ENCODE data around the gene THAP11.

THAP11 gene

GRCh38 chr16:67846063-67846319 lies 3.9 kb downstream of the THAP11 start:
- CTCF ChIA-PET = interaction anchor here (1.1 to 4.3 kb wide), 10 partner anchors 8 to 325 kb away, joined by 3 to 21 read pairs (median 6); no protein-coding TSS in a partner anchor
- no peak for DNase-seq (ENCODE audit: low read depth, low spot score)
- POLR2A ChIA-PET = interaction anchor here (0.8 to 1.5 kb wide), 7 partner anchors 11 to 290 kb away, joined by 3 to 5 read pairs (median 3); no protein-coding TSS in a partner anchor
- TF ChIP-seq CTCF (IDR thresholded peaks at IDR 0.05; ENCODE audit: insufficient read depth, low read length, missing control alignments) = no peak
- peak overlapping the region; percentile 86 for H3K4me3 ChIP-seq (ENCODE audit: low read depth, low read length)

- ChIA-PET CTCF (interaction anchor here (1.1 to 4.3 kb wide), 10 partner anchors 9 to 325 kb away, joined by 3 to 21 read pairs (median 6); no protein-coding TSS in a partner anchor), POLR2A (interaction anchor here (0.5 to 1.5 kb wide), 8 partner anchors 11 to 290 kb away, joined by 3 to 5 read pairs (median 3); no protein-coding TSS in a partner anchor)
- DNase-seq (ENCODE audit: low read depth, low spot score) = no peak
- no peak for TF ChIP-seq CTCF (IDR thresholded peaks at IDR 0.05; ENCODE audit: insufficient read depth, low read length, missing control alignments)
- peak within 1 kb of the TSS; percentile 86 for H3K4me3 ChIP-seq (ENCODE audit: low read depth, low read length)
These were observed 4.4 kb downstream of the THAP11 start, which contains the start of gene NUTF2 for GRCh38 chr16:67846320-67847063. TSS of gene NUTF2 (plus strand) at chr16:67846933. CDS start at chr16:67865131, 18,198 bp downstream.

- CTCF ChIA-PET = interaction anchor here (0.9 to 4.3 kb wide), 6 partner anchors 10 to 326 kb away, joined by 3 to 21 read pairs (median 5); no protein-coding TSS in a partner anchor
- peak within 1 kb of the TSS; percentile 86 for H3K4me3 ChIP-seq (ENCODE audit: low read depth, low read length)
- no peak for TF ChIP-seq CTCF (IDR thresholded peaks at IDR 0.05; ENCODE audit: insufficient read depth, low read length, missing control alignments)
- no peak for DNase-seq (ENCODE audit: low read depth, low spot score)
- POLR2A ChIA-PET = interaction anchor here (0.5 kb wide), 1 partner anchor 44 kb away, joined by 5 read pairs; no protein-coding TSS in a partner anchor
These were observed 5.1 kb downstream of the THAP11 start, which contains the start of gene CENPT for GRCh38 chr16:67847064-67847861. TSS of gene CENPT (minus strand) at chr16:67847693. CDS start at chr16:67833859, 13,834 bp downstream.

- no peak for TF ChIP-seq CTCF (IDR thresholded peaks at IDR 0.05; ENCODE audit: insufficient read depth, low read length, missing control alignments)
- peak overlapping the region; percentile 86 for H3K4me3 ChIP-seq (ENCODE audit: low read depth, low read length)
- no peak for DNase-seq (ENCODE audit: low read depth, low spot score)
- POLR2A ChIA-PET = interaction anchor here (0.8 to 1.2 kb wide), 2 partner anchors 9 to 15 kb away, joined by 3 read pairs; no protein-coding TSS in a partner anchor
- CTCF ChIA-PET = interaction anchor here (0.8 to 2.1 kb wide), 4 partner anchors 32 to 327 kb away, joined by 3 to 6 read pairs (median 3); no protein-coding TSS in a partner anchor
These were observed 6.0 kb downstream of the THAP11 start for GRCh38 chr16:67848118-67848517.

GRCh38 chr16:67853670-67854069 lies 11.6 kb downstream of the THAP11 start:
- DNase-seq (ENCODE audit: low read depth, low spot score) = no peak
- ChIA-PET POLR2A (no interaction called here), CTCF (interaction anchor here (1.2 kb wide), 1 partner anchor 29 kb away, joined by 3 read pairs; no protein-coding TSS in a partner anchor)
- no peak overlapping the region for H3K4me3 ChIP-seq (ENCODE audit: low read depth, low read length)
- TF ChIP-seq CTCF (IDR thresholded peaks at IDR 0.05; ENCODE audit: insufficient read depth, low read length, missing control alignments) = no peak
